Body of pancreas (tissue), 4 donors: ENCODE measurements around the gene ARHGEF4. TPM values are rescaled to one million over a fixed set of nuclear protein-coding genes. Genes with fewer than 3 reads are reported as not detected.

Experiments
- ATAC-seq: fragments of 150-250 bp; one replicate; pipeline ENCODE4 v1.9.1; 2016
- DNase-seq, 4 donors: peaks; one replicate each; pipeline ENCODE4 v3.0.0-alpha.2; 2019
- H3K27ac ChIP-seq, 4 donors: fragments of 200-600 bp; sonication (generic); 1 replicate in 3 of 4; 2 replicates in 1 of 4; pipeline versions ENCODE4 v1.5.1 to v1.6.1; 2016 to 2019; ENCODE audit warnings: mild to moderate bottlenecking in 1 of 4, mixed read lengths in 1 of 4, moderate library complexity in 1 of 4
- H3K27me3 ChIP-seq, 2 donors: fragments of 200-600 bp; sonication (generic); one replicate each; pipeline ENCODE4 v1.6.0; 2016; ENCODE audit warnings: mild to moderate bottlenecking in 1 of 2
- H3K36me3 ChIP-seq, 2 donors: fragments of 200-600 bp; sonication (generic); replicated peaks in 1 of 2; 2 replicates each; pipeline ENCODE4 v1.5.1; 2016; ENCODE audit warnings: low read depth in 2 of 2; ENCODE audit not compliant: insufficient read depth in 1 of 2
- H3K4me1 ChIP-seq: fragments of 200-600 bp; sonication (generic); one replicate; pipeline ENCODE4 v1.6.0; 2016
- H3K4me3 ChIP-seq, 2 donors: fragments of 200-600 bp; sonication (generic); 1 replicate in 1 of 2; 2 replicates in 1 of 2; pipeline ENCODE4 v1.5.1; 2016 to 2019
- H3K9me3 ChIP-seq, 3 donors: fragments of 200-600 bp; sonication (generic); 1 replicate in 2 of 3; 2 replicates in 1 of 3; pipeline ENCODE4 v1.5.1; 2016
- POLR2A ChIP-seq, 3 donors: fragments of 450-650 bp; IDR thresholded peaks; one replicate each; pipeline ENCODE4 v1.6.1; 2016; ENCODE audit warnings: antibody characterized with exemption in 3 of 3, mild to moderate bottlenecking in 2 of 3
- WGBS, 2 donors: methylation state at CpG; one replicate each; pipeline ENCODE4 v1.1.5; 2017; 5-methylcytosine and 5-hydroxymethylcytosine counted together
- intact Hi-C: fragments of 100-400 bp; cut with DNase I; formaldehyde crosslinking; loops from one replicate; pipeline ENCODE4 v1.15.1; 2023
- total RNA-seq, 2 donors: library from RNA; depleted of rRNA; stranded (reverse); fragments of >200 nt; gene quantifications; one replicate each; pipeline ENCODE4 v1.1.0, GENCODE V29; 2016
- TF ChIP-seq, protein P1 (sequence below), 7 experiments: fragments of 450-650 bp in 4 of 7; fragments of 200-600 bp in 3 of 7; sonication (generic) in 3 of 7; IDR thresholded peaks; one replicate each; pipeline ENCODE4 v1.5.1; 2016 to 2019; ENCODE audit warnings: antibody characterized with exemption in 7 of 7

ARHGEF4 gene
- total RNA-seq, 2 donors from 2014 or later, result 28.8 to 39.9 TPM

DNA sequence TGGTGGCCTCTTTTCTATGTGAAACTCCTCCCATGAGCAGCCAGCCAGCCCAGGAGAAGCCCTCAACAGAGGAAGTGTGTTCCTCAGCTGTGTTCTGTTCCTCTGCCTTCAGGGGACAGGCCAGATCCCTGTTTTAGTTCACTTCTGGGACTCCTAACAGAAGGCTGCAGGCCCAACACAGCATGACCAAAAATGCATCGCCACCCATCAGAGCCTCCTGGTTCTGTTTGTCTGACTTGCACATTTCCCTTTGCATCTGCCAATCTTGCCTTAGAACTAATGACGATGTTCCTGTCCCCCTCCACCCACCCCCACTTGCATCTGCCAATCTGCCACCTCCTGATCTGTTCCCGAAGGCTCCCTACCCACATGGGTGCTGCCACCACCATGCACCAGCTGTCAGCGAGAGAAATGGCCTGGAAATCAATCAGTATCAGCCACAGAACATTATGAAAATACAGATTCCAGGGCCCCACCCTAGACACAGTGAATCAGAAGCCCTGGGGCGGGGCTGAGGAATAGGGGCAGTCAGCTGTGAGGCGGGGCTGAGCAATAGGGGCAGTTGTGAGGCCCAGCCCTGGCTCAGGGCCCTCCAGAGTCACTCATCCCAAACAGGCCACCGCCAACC, 205.5 kb downstream of the ARHGEF4 start:
- peaks cover 29% of the 10 kb centered on the region for H3K4me1 ChIP-seq
- intact Hi-C loops, result no loop called here
- WGBS, 2 donors, result 77 to 85% methylated on average over 6 to 7 of the region's 7 CpGs

DNA sequence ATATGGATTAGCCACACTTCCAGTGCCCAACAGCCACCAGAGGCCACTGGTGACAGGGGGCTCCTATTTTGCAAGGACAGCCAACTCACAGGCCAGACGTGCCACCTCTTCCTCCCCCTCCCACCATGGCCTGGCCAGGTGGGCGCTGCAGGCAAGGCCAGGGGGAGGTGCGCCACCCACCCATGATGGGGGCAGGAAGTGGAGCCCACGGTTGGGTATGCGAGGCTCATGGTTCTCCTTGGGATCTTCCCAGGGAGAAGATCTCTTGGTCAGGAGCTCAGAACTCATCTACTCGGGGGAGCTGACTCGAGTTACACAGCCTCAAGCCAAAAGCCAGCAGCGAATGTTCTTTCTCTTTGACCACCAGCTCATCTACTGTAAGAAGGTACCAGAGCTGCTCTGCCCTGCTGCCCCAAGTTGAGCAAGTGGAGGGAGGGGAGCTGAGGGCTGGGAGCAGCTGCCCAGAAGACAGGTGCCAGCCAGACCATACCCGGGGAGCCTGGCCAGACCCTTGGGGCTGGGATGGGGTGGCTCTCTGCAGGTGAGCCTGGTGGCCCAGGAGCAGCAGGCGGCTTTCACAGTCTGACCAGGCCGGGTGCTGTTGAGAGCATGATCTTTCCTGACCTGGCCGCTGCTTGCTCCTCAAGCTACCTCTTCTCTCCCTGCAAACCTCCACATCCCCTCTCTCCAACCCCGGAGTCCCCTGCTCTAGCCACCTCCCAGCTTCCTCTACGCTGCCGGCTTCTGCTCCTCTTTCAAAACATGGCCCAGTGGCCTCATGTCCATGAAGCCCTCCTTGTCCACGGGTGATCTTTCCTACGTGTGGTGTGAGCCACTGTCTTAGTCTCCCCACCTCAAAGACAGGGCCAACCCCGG, 206.7 kb downstream of the ARHGEF4 start:
- Histone ChIP-seq H3K27ac (no peak overlapping the region), H3K27me3 (no peaks in the 10 kb centered on the region), H3K4me3 (no peak overlapping the region), H3K4me1 (peaks cover 29% of the 10 kb centered on the region), H3K9me3 (no peaks in the 10 kb centered on the region), H3K36me3 (no peaks in the 10 kb centered on the region)
- WGBS, 2 donors, result 92 to 95% methylated on average over 11 to 18 of the region's 18 CpGs
- intact Hi-C loops, result no loop called here
- DNase-seq, result peak in 1 of 4 donors; percentile 41
- TF ChIP-seq, protein P1, sequence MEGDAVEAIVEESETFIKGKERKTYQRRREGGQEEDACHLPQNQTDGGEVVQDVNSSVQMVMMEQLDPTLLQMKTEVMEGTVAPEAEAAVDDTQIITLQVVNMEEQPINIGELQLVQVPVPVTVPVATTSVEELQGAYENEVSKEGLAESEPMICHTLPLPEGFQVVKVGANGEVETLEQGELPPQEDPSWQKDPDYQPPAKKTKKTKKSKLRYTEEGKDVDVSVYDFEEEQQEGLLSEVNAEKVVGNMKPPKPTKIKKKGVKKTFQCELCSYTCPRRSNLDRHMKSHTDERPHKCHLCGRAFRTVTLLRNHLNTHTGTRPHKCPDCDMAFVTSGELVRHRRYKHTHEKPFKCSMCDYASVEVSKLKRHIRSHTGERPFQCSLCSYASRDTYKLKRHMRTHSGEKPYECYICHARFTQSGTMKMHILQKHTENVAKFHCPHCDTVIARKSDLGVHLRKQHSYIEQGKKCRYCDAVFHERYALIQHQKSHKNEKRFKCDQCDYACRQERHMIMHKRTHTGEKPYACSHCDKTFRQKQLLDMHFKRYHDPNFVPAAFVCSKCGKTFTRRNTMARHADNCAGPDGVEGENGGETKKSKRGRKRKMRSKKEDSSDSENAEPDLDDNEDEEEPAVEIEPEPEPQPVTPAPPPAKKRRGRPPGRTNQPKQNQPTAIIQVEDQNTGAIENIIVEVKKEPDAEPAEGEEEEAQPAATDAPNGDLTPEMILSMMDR (IDR thresholded peaks at IDR 0.05), result no peak
- no peak for TF ChIP-seq POLR2A (IDR thresholded peaks at IDR 0.05)
- no peak for ATAC-seq

More for the DNA sequence above, 205.5 kb downstream of the ARHGEF4 start:
- no peak overlapping the region for H3K4me3 ChIP-seq
- TF ChIP-seq POLR2A (IDR thresholded peaks at IDR 0.05), result no peak
- TF ChIP-seq, protein P1 (IDR thresholded peaks at IDR 0.05), result no peak
- DNase-seq, result peak in 1 of 4 donors; percentile 33
- H3K9me3 ChIP-seq, result no peaks in the 10 kb centered on the region
- H3K36me3 ChIP-seq, result no peaks in the 10 kb centered on the region
- H3K27ac ChIP-seq, result peak overlapping the region in 2 of 4 donors; percentile 80
- no peaks in the 10 kb centered on the region for H3K27me3 ChIP-seq
- ATAC-seq, result no peak

DNA sequence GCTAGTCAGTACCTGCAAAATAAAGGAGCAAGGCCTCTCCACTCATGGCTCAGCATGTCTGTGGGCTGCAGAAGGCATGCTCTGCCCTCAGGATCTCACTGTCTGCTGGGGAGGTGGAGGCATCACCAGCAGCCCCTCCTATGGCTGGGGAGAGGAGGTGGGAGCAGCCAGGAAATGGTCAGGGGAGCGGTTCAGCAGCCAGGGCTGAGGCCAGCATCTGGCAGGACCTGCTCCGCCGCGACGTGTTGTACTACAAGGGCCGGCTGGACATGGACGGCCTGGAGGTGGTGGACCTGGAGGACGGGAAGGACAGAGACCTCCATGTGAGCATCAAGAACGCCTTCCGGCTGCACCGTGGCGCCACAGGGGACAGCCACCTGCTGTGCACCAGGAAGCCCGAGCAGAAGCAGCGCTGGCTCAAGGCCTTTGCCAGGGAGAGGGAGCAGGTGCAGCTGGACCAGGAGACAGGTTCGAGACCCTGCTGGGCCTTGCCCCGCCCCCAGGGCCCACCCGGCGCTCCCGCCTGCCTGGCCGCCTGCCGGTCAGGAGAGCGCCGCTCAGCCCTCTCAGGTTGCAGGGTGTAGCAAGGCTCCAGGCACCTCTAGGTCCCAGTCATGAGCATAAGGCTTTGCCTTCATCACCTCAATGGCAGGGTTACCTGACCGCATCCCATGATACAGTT, 207.5 kb downstream of the ARHGEF4 start:
- no peak for ATAC-seq
- 85 to 88% methylated on average over 4 to 17 of the region's 24 CpGs for WGBS, 2 donors
- Histone ChIP-seq H3K9me3 (no peaks in the 10 kb centered on the region), H3K36me3 (peaks cover 0 to 3% of the 10 kb centered on the region in 2 donors), H3K4me1 (peaks cover 29% of the 10 kb centered on the region), H3K27ac (no peak overlapping the region), H3K4me3 (no peak overlapping the region), H3K27me3 (no peaks in the 10 kb centered on the region)
- no peak for DNase-seq
- TF ChIP-seq, protein P1 (IDR thresholded peaks at IDR 0.05), result no peak
- TF ChIP-seq POLR2A (IDR thresholded peaks at IDR 0.05), result no peak
- intact Hi-C loops, result no loop called here

DNA sequence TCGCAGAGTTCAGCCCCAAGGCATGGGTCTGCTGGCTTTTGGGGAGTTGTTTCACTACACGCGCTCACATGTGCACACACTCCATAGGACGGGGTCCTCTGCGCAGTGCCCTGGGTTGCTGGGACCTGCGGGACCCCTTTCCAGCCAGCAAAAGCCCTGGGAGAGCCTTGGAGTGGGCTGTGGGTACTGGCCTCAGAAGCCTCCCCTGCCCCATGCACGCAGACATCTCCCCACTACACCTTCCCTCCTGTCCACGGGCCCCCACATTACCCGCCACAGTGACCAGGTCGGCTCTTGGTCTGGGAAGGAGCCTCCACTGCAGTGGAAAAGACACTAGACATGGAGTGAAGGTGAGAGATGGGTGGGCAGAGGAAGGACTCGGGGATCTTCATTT, 208.0 kb downstream of the ARHGEF4 start:
- peaks cover 0 to 6% of the 10 kb centered on the region in 2 donors for H3K36me3 ChIP-seq
- no peaks in the 10 kb centered on the region for H3K9me3 ChIP-seq
- peaks cover 29% of the 10 kb centered on the region for H3K4me1 ChIP-seq
- no peak overlapping the region for H3K4me3 ChIP-seq
- WGBS, 2 donors, result 84 to 93% methylated on average over 2 to 11 of the region's 11 CpGs
- H3K27ac ChIP-seq, result no peak overlapping the region
- no peaks in the 10 kb centered on the region for H3K27me3 ChIP-seq
- DNase-seq (no peak), ATAC-seq (no peak)
- intact Hi-C loops, result no loop called here
- TF ChIP-seq, protein P1 (IDR thresholded peaks at IDR 0.05), result no peak
- no peak for TF ChIP-seq POLR2A (IDR thresholded peaks at IDR 0.05)
